Measurements from ENCODE around the gene HNRNPR.
A peak's percentile ranks its signal among the peaks of the same experiment; 100 is the strongest.

The HNRNPR gene

GRCh38 chr1:23385119-23385621 is 41.1 kb upstream of the HNRNPR start:
- TF ChIP-seq CREB1 (IDR thresholded peaks at IDR 0.05; ENCODE audit: low read depth): no peak
- TF ChIP-seq YY1 (IDR thresholded peaks at IDR 0.05; ENCODE audit: low read depth): no peak
- no peak for TF ChIP-seq EP300 (IDR thresholded peaks at IDR 0.05; ENCODE audit: borderline replicate concordance)
- no peak for TF ChIP-seq TAF1 (IDR thresholded peaks at IDR 0.05; ENCODE audit: low read depth)
- no peak for TF ChIP-seq NFIC (IDR thresholded peaks at IDR 0.05)
- TF ChIP-seq FOXM1 (IDR thresholded peaks at IDR 0.05; ENCODE audit: borderline replicate concordance, low read depth): no peak
- no peak for TF ChIP-seq ZBTB7A (IDR thresholded peaks at IDR 0.05; ENCODE audit: low read depth)
- TF ChIP-seq RAD21 (IDR thresholded peaks at IDR 0.05; ENCODE audit: low read depth): no peak
- TF ChIP-seq TEAD4 (IDR thresholded peaks at IDR 0.05): no peak
- no peak for TF ChIP-seq EGR1 (IDR thresholded peaks at IDR 0.05)
- no peak for TF ChIP-seq TCF12 (IDR thresholded peaks at IDR 0.05; ENCODE audit: low read depth)
- no peak for TF ChIP-seq CEBPB (IDR thresholded peaks at IDR 0.05)
- TF ChIP-seq REST (IDR thresholded peaks at IDR 0.05; ENCODE audit: low read depth): no peak
- TF ChIP-seq USF1 (IDR thresholded peaks at IDR 0.05): no peak
- TF ChIP-seq MAX (IDR thresholded peaks at IDR 0.05): no peak

- no peak for TF ChIP-seq TCF12 (IDR thresholded peaks at IDR 0.05; ENCODE audit: low read depth)
- TF ChIP-seq YY1 (IDR thresholded peaks at IDR 0.05; ENCODE audit: low read depth): no peak
- TF ChIP-seq EGR1 (IDR thresholded peaks at IDR 0.05): no peak
- no peak for TF ChIP-seq USF1 (IDR thresholded peaks at IDR 0.05)
- TF ChIP-seq MAX (IDR thresholded peaks at IDR 0.05): no peak
- no peak for TF ChIP-seq CREB1 (IDR thresholded peaks at IDR 0.05; ENCODE audit: low read depth)
- no peak for TF ChIP-seq FOXM1 (IDR thresholded peaks at IDR 0.05; ENCODE audit: borderline replicate concordance, low read depth)
- no peak for TF ChIP-seq TEAD4 (IDR thresholded peaks at IDR 0.05)
- no peak for TF ChIP-seq NFIC (IDR thresholded peaks at IDR 0.05)
- TF ChIP-seq ZBTB7A (IDR thresholded peaks at IDR 0.05; ENCODE audit: low read depth): no peak
- no peak for TF ChIP-seq REST (IDR thresholded peaks at IDR 0.05; ENCODE audit: low read depth)
- no peak for TF ChIP-seq TAF1 (IDR thresholded peaks at IDR 0.05; ENCODE audit: low read depth)
- no peak for TF ChIP-seq EP300 (IDR thresholded peaks at IDR 0.05; ENCODE audit: borderline replicate concordance)
- TF ChIP-seq RAD21 (IDR thresholded peaks at IDR 0.05; ENCODE audit: low read depth): no peak
- no peak for TF ChIP-seq CEBPB (IDR thresholded peaks at IDR 0.05)
Observed at GRCh38 chr1:23384312-23385058, 40.4 kb upstream of the HNRNPR start.

GRCh38 chr1:23383577-23384311 is 39.7 kb upstream of the HNRNPR start:
- peak; percentile 92 for TF ChIP-seq USF1 (IDR thresholded peaks at IDR 0.05)
- TF ChIP-seq MAX (IDR thresholded peaks at IDR 0.05): peak; percentile 66
- no peak for TF ChIP-seq EGR1 (IDR thresholded peaks at IDR 0.05)

- TF ChIP-seq TCF12 (IDR thresholded peaks at IDR 0.05; ENCODE audit: low read depth) (peak; percentile 35; the same call in 1 of the 2 replicates), MAX (IDR thresholded peaks at IDR 0.05) (0 out of 2 replicates have a peak, but pooled peaks have one; percentile 29), TAF1 (IDR thresholded peaks at IDR 0.05; ENCODE audit: low read depth) (no peak), CEBPB (IDR thresholded peaks at IDR 0.05) (no peak), FOXM1 (IDR thresholded peaks at IDR 0.05; ENCODE audit: borderline replicate concordance, low read depth) (no peak), RAD21 (IDR thresholded peaks at IDR 0.05; ENCODE audit: low read depth) (no peak), ZBTB7A (IDR thresholded peaks at IDR 0.05; ENCODE audit: low read depth) (no peak), USF1 (IDR thresholded peaks at IDR 0.05) (no peak), EP300 (IDR thresholded peaks at IDR 0.05; ENCODE audit: borderline replicate concordance) (peak; percentile 16; the same call in 1 of the 2 replicates), CREB1 (IDR thresholded peaks at IDR 0.05; ENCODE audit: low read depth) (no peak), REST (IDR thresholded peaks at IDR 0.05; ENCODE audit: low read depth) (no peak), EGR1 (IDR thresholded peaks at IDR 0.05) (no peak), YY1 (IDR thresholded peaks at IDR 0.05; ENCODE audit: low read depth) (no peak), TEAD4 (IDR thresholded peaks at IDR 0.05) (peak; percentile 76), NFIC (IDR thresholded peaks at IDR 0.05) (peak; percentile 74)
Observed at GRCh38 chr1:23381233-23381885, 37.3 kb upstream of the HNRNPR start.

Measured in Ishikawa (cell line).